Measurements from ENCODE around the gene ABCC6.
"Not testable (repeated sequence)": the region's sequence is repeated elsewhere in the genome, so short reads cannot be mapped to it uniquely, and the experiment has no call there.

DNA sequence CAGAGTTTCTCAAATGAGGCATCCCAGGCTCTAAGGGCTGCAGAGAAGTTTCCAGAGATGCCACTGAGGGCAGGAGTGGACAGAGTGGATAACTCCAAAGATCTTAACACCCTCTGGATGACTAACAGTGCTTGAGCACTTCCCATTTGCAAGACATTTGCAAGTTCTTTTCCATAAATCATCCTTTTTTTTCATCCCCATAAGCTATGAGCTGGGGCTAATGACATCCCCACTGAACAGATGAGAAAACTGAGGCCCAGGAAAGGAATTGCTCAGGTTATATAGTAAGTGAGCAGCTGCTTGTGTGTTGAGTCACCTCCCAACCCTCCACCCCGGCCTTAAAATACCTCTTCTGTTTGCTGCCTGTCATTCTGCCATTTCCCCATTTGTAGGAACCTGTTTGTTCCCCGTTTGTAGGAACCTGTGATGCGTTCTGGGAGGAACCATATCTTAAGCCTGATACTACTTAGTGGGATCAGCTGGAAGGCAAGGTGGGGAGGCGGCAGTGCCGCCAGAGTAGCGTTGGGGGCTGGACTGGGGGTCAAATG lies 15.4 kb downstream of the ABCC6 start:
- not testable (repeated sequence) for TF ChIP-seq POLR2A (IDR thresholded peaks at IDR 0.05)
- TF ChIP-seq, protein P1, sequence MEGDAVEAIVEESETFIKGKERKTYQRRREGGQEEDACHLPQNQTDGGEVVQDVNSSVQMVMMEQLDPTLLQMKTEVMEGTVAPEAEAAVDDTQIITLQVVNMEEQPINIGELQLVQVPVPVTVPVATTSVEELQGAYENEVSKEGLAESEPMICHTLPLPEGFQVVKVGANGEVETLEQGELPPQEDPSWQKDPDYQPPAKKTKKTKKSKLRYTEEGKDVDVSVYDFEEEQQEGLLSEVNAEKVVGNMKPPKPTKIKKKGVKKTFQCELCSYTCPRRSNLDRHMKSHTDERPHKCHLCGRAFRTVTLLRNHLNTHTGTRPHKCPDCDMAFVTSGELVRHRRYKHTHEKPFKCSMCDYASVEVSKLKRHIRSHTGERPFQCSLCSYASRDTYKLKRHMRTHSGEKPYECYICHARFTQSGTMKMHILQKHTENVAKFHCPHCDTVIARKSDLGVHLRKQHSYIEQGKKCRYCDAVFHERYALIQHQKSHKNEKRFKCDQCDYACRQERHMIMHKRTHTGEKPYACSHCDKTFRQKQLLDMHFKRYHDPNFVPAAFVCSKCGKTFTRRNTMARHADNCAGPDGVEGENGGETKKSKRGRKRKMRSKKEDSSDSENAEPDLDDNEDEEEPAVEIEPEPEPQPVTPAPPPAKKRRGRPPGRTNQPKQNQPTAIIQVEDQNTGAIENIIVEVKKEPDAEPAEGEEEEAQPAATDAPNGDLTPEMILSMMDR (IDR thresholded peaks at IDR 0.05), result not testable (repeated sequence)

All from testis (tissue), 2 donors.